SU-DHL-6 (cell line): ENCODE results near the gene BTG1.
"Not testable (repeated sequence)": the region's sequence is repeated elsewhere in the genome, so short reads cannot be mapped to it uniquely, and the experiment has no call there.

Source experiments
- H2AFZ ChIP-seq: fragments of 200-600 bp; sonication (generic); 2 replicates; pipeline ENCODE4 v1.6.1; 2014; ENCODE audit warnings: low read depth, mild to moderate bottlenecking, moderate library complexity, mixed read lengths, antibody characterized with exemption, low read length; ENCODE audit not compliant: severe bottlenecking
- H3F3A ChIP-seq: fragments of 200-600 bp; shearing (Covaris generic); 2 replicates; pipeline ENCODE4 v1.6.0; 2016; ENCODE audit warnings: antibody characterized with exemption, mild to moderate bottlenecking; ENCODE audit not compliant: insufficient read depth
- H3K27ac ChIP-seq: fragments of 200-600 bp; sonication (generic); 2 replicates; pipeline ENCODE4 v1.5.1; 2016; ENCODE audit warnings: low read depth, mild to moderate bottlenecking, low read length, moderate library complexity, mixed read lengths
- H3K27me3 ChIP-seq: fragments of 200-600 bp; sonication (generic), shearing (Covaris generic); 2 replicates; pipeline ENCODE4 v1.6.0; 2014; ENCODE audit warnings: mild to moderate bottlenecking, low read length
- H3K36me3 ChIP-seq: fragments of 200-600 bp; sonication (generic); 2 replicates; pipeline ENCODE4 v1.6.1; 2014; ENCODE audit warnings: mild to moderate bottlenecking, low read length, mixed read lengths
- H3K4me2 ChIP-seq: fragments of 300-600, 200-600 bp; shearing (Covaris generic), sonication (generic); 2 replicates; pipeline ENCODE4 v1.6.0; 2014; ENCODE audit warnings: low read length, low read depth, mild to moderate bottlenecking; ENCODE audit not compliant: poor library complexity, severe bottlenecking
- H3K4me3 ChIP-seq: fragments of 200-600 bp; sonication (generic); 2 replicates; pipeline ENCODE4 v1.5.1; 2014; ENCODE audit warnings: antibody characterized with exemption, low read length, mild to moderate bottlenecking, mixed read lengths; ENCODE audit not compliant: insufficient read depth, poor library complexity, severe bottlenecking
- H3K79me2 ChIP-seq: fragments of 200-600 bp; sonication (generic); 2 replicates; pipeline ENCODE4 v1.6.1; 2014; ENCODE audit warnings: mild to moderate bottlenecking, low read length, moderate library complexity; ENCODE audit not compliant: insufficient read depth
- H3K9ac ChIP-seq: fragments of 200-600 bp; sonication (generic); 2 replicates; pipeline ENCODE4 v1.7.0; 2014; ENCODE audit warnings: mild to moderate bottlenecking, low read length
- H3K9me2 ChIP-seq: fragments of 200-600 bp; sonication (generic); replicated peaks from 2 replicates; pipeline ENCODE4 v1.6.1; 2014; ENCODE audit warnings: low read length; ENCODE audit not compliant: insufficient read depth
- H3K9me3 ChIP-seq: fragments of 200-600 bp; sonication (generic); 2 replicates; pipeline ENCODE4 v1.6.1; 2014; ENCODE audit warnings: low read length, mixed read lengths; ENCODE audit not compliant: insufficient read depth
- H4K20me1 ChIP-seq: fragments of 200-600 bp; sonication (generic); 2 replicates; pipeline ENCODE4 v1.6.1; 2014; ENCODE audit warnings: low read depth, mild to moderate bottlenecking, antibody characterized with exemption, low read length, moderate library complexity, mixed read lengths
- EZH2phosphoT487 ChIP-seq: fragments of 200-600 bp; sonication (generic), shearing (Covaris generic); conservative IDR thresholded peaks from 2 replicates; pipeline ENCODE4 v1.6.1; 2018; ENCODE audit warnings: mild to moderate bottlenecking, antibody characterized with exemption, low read length, moderate library complexity, mixed read lengths
- TF ChIP-seq, protein P1 (sequence below): fragments of 200-600 bp; sonication (generic); IDR thresholded peaks from one replicate; pipeline ENCODE4 v1.5.1; 2017; ENCODE audit warnings: antibody characterized with exemption, mild to moderate bottlenecking, low read length, moderate library complexity; ENCODE audit not compliant: insufficient read depth, poor library complexity, severe bottlenecking

Gene BTG1

DNA sequence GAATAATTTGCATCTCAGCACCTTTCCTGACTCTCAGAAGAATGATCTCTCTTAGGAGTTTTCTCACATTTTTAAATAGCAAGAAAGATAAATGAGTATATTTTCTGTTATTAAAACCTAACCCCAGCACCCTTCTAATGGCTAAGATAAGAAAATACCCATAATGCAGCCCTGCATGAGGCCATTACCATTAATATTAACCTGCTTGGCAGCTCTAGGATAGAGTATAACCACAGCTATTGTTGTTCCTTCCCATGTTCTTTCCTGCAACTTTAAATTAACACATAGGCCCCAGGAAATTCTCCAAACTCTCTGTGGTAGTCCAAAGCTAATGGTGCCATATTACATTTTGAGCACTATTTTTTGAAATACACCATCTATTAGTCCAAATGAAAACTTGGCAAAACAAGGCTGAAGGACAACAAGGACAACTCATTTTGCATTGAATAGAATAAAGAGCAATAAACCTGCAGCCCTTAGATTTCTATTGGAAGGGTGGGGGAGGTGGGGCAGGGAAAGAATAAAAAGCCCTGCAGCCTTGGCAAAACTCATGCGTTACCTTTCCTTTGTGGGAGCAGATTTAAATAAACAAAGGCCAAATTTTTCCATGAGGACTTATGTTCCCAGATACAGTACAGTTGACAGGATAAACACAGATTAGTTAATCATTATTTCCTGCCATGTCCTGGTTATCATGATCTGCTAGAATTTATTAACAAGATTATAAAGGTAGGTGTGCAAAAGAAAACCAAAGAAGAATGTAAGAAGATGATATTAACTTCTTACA, 46.9 kb downstream of the BTG1 start:
- Histone ChIP-seq H3K9ac (no peak overlapping the region), H3K4me2 (no peak overlapping the region), H3F3A (no peaks in the 10 kb centered on the region), H3K4me3 (no peak overlapping the region), H3K79me2 (no peaks in the 10 kb centered on the region), H3K9me2 (no peaks in the 10 kb centered on the region), H3K9me3 (no peaks in the 10 kb centered on the region), H4K20me1 (no peaks in the 10 kb centered on the region), H2AFZ (no peak overlapping the region), H3K36me3 (no peaks in the 10 kb centered on the region), H3K27ac (no peak overlapping the region), H3K27me3 (no peaks in the 10 kb centered on the region)
- TF ChIP-seq, protein P1, sequence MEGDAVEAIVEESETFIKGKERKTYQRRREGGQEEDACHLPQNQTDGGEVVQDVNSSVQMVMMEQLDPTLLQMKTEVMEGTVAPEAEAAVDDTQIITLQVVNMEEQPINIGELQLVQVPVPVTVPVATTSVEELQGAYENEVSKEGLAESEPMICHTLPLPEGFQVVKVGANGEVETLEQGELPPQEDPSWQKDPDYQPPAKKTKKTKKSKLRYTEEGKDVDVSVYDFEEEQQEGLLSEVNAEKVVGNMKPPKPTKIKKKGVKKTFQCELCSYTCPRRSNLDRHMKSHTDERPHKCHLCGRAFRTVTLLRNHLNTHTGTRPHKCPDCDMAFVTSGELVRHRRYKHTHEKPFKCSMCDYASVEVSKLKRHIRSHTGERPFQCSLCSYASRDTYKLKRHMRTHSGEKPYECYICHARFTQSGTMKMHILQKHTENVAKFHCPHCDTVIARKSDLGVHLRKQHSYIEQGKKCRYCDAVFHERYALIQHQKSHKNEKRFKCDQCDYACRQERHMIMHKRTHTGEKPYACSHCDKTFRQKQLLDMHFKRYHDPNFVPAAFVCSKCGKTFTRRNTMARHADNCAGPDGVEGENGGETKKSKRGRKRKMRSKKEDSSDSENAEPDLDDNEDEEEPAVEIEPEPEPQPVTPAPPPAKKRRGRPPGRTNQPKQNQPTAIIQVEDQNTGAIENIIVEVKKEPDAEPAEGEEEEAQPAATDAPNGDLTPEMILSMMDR: no peak
- TF ChIP-seq EZH2phosphoT487: no peak

- Histone ChIP-seq H3K4me3 (no peak overlapping the region), H3K27ac (no peak overlapping the region), H3F3A (no peaks in the 10 kb centered on the region), H3K9ac (no peak overlapping the region), H3K9me2 (no peaks in the 10 kb centered on the region), H2AFZ (no peak overlapping the region), H3K27me3 (no peaks in the 10 kb centered on the region), H3K79me2 (no peaks in the 10 kb centered on the region), H3K4me2 (no peak overlapping the region), H3K36me3 (no peaks in the 10 kb centered on the region), H4K20me1 (no peaks in the 10 kb centered on the region), H3K9me3 (no peaks in the 10 kb centered on the region)
- no peak for TF ChIP-seq EZH2phosphoT487
- TF ChIP-seq, protein P1: no peak
These were observed 49.1 kb downstream of the BTG1 start for GRCh38 chr12:92096346-92097136.

DNA sequence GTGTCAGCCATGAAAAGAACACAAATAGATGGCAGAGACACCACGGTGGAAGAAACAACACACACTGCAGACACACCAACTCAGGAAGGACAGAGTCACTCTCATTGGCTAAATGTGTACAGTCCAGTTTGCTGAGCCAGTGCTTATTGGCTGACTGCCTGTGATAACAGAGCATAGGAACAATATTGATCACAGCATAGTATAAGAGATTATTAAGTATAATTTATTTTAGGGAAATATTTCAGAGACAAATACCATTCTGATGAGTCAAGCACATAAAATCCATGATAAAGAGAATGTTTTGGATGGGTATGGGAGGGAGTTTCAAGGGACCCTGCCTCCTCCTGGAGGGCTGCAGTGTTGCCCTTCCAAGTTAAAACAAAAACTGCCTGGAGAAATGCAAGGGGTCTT, 50.9 kb downstream of the BTG1 start:
- Histone ChIP-seq H3K36me3 (no peaks in the 10 kb centered on the region), H3K4me2 (no peak overlapping the region), H4K20me1 (no peaks in the 10 kb centered on the region), H3K9ac (no peak overlapping the region), H3F3A (no peaks in the 10 kb centered on the region), H3K9me2 (no peaks in the 10 kb centered on the region), H3K9me3 (no peaks in the 10 kb centered on the region), H2AFZ (no peak overlapping the region), H3K27me3 (no peaks in the 10 kb centered on the region), H3K27ac (no peak overlapping the region), H3K4me3 (no peak overlapping the region), H3K79me2 (no peaks in the 10 kb centered on the region)
- TF ChIP-seq, protein P1: no peak
- TF ChIP-seq EZH2phosphoT487: no peak

DNA sequence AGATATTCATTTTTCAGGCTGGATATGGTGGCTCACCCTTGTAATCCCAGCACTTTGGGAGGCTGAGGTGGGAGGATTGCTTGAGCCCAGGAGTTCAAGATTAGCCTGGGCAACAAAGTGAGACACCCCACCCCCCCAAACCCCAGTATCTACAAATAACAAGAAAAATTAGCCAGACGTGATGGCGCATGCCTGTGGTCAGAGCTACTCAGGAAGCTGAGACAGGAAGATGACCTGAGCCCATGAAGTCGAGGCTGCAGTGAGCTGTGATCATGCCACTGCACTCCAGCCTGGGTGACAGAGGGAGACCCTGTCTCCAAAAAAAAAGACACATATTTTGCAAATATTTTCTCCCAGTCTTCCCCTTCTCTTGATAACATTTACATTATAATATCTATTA, 51.3 kb downstream of the BTG1 start:
- H3K27me3 ChIP-seq, H3K4me2 ChIP-seq, H3K27ac ChIP-seq, H3K36me3 ChIP-seq, H3K9ac ChIP-seq, H3K79me2 ChIP-seq, H3K9me2 ChIP-seq, H2AFZ ChIP-seq, H3F3A ChIP-seq, H4K20me1 ChIP-seq, H3K9me3 ChIP-seq, H3K4me3 ChIP-seq: not testable (repeated sequence)
